ENCODE measurements around the gene ACOT2. TPM values are rescaled to one million over a fixed set of nuclear protein-coding genes. Genes with fewer than 3 reads are reported as not detected.
"Not testable (repeated sequence)": the region's sequence is repeated elsewhere in the genome, so short reads cannot be mapped to it uniquely, and the experiment has no call there.

Gene ACOT2, protein sequence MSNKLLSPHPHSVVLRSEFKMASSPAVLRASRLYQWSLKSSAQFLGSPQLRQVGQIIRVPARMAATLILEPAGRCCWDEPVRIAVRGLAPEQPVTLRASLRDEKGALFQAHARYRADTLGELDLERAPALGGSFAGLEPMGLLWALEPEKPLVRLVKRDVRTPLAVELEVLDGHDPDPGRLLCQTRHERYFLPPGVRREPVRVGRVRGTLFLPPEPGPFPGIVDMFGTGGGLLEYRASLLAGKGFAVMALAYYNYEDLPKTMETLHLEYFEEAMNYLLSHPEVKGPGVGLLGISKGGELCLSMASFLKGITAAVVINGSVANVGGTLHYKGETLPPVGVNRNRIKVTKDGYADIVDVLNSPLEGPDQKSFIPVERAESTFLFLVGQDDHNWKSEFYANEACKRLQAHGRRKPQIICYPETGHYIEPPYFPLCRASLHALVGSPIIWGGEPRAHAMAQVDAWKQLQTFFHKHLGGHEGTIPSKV
- total RNA-seq, result 52.9 TPM
- long read RNA-seq, transcript ACOT2-201 (3 exons, 1,774 nt), result major isoform, 85 of 111 reads
- long read RNA-seq, partial matches to known transcripts, result 8 of 111 reads
- long read RNA-seq, other reads (novel, unspliced or antisense), result 18 of 111 reads

GRCh38 chr14:73569185-73569958 lies at the start of gene ACOT2:
Gene ACOT2, plus strand, starts transcription at chr14:73569213. Its CDS starts 28 bp downstream, at chr14:73569241.
- DNase-seq (peak; percentile 88), ATAC-seq (peak; percentile 85 to 90)
- H3K9me3 ChIP-seq; intact Hi-C loops (cut with DNase I); H3K27me3 ChIP-seq (ENCODE audit: low read depth); H3K36me3 ChIP-seq: not testable (repeated sequence)
- Histone ChIP-seq H3K27ac (peak within 1 kb of the TSS; percentile 94), H3K4me1 (peaks cover 36% of the 10 kb centered on the region), H3K4me3 (peak within 1 kb of the TSS; percentile 73)

DNA sequence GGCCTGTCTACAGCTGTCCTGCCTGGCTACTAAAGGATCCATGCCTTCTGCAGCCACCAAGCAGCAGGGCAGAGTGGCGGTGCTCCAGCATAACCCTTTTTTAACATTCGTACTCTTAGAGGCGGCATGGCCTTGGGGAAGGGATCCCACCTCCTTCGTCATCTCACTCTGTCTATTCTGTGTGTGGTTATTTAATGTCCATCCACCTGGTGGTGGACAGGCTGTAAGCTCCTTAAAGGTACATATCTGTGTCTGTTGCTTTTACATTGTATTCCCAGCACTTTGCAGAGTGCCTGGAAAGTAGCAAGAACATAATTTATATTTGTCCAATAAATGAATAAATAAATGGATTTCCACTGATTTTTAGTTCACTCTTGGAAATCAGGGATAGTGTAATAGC lies 47.8 kb upstream of the ACOT2 start:
- Histone ChIP-seq H3K36me3 (no peaks in the 10 kb centered on the region), H3K9me3 (no peaks in the 10 kb centered on the region), H3K4me3 (no peak overlapping the region), H3K4me1 (peaks cover 6% of the 10 kb centered on the region), H3K27ac (no peak overlapping the region), H3K27me3 (ENCODE audit: low read depth) (no peaks in the 10 kb centered on the region)
- DNase-seq, result no peak
- TF ChIP-seq, protein P1, sequence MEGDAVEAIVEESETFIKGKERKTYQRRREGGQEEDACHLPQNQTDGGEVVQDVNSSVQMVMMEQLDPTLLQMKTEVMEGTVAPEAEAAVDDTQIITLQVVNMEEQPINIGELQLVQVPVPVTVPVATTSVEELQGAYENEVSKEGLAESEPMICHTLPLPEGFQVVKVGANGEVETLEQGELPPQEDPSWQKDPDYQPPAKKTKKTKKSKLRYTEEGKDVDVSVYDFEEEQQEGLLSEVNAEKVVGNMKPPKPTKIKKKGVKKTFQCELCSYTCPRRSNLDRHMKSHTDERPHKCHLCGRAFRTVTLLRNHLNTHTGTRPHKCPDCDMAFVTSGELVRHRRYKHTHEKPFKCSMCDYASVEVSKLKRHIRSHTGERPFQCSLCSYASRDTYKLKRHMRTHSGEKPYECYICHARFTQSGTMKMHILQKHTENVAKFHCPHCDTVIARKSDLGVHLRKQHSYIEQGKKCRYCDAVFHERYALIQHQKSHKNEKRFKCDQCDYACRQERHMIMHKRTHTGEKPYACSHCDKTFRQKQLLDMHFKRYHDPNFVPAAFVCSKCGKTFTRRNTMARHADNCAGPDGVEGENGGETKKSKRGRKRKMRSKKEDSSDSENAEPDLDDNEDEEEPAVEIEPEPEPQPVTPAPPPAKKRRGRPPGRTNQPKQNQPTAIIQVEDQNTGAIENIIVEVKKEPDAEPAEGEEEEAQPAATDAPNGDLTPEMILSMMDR (IDR thresholded peaks at IDR 0.05), result no peak
- intact Hi-C loops (cut with DNase I), result no loop called here
- no peak for ATAC-seq

DNA sequence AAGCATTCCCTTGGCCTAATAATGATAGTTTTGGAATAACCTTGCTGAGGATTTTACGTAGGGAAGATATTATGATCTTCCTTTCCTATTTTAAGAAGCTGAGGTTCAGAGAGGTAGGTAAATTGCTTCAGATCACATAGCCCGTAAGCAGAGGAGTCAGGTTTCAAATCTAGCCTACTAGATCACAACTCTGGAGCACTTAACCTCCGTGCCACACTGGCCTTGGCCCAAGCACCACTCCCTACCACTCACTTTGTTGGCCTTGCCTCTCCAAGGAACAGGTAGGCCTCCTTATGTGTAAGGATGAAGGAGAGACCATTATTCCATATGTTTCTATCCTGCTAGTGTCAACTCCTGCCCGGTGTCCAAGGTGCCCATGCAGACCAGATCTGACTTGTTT lies 44.5 kb upstream of the ACOT2 start:
- Histone ChIP-seq H3K4me3 (no peak overlapping the region), H3K9me3 (no peaks in the 10 kb centered on the region), H3K36me3 (no peaks in the 10 kb centered on the region), H3K27me3 (ENCODE audit: low read depth) (no peaks in the 10 kb centered on the region), H3K27ac (no peak overlapping the region), H3K4me1 (peaks cover 6% of the 10 kb centered on the region)
- ATAC-seq (peak; percentile 87), DNase-seq (peak; percentile 77)
- TF ChIP-seq, protein P1 (IDR thresholded peaks at IDR 0.05), result no peak
- intact Hi-C loops (cut with DNase I), result no loop called here

DNA sequence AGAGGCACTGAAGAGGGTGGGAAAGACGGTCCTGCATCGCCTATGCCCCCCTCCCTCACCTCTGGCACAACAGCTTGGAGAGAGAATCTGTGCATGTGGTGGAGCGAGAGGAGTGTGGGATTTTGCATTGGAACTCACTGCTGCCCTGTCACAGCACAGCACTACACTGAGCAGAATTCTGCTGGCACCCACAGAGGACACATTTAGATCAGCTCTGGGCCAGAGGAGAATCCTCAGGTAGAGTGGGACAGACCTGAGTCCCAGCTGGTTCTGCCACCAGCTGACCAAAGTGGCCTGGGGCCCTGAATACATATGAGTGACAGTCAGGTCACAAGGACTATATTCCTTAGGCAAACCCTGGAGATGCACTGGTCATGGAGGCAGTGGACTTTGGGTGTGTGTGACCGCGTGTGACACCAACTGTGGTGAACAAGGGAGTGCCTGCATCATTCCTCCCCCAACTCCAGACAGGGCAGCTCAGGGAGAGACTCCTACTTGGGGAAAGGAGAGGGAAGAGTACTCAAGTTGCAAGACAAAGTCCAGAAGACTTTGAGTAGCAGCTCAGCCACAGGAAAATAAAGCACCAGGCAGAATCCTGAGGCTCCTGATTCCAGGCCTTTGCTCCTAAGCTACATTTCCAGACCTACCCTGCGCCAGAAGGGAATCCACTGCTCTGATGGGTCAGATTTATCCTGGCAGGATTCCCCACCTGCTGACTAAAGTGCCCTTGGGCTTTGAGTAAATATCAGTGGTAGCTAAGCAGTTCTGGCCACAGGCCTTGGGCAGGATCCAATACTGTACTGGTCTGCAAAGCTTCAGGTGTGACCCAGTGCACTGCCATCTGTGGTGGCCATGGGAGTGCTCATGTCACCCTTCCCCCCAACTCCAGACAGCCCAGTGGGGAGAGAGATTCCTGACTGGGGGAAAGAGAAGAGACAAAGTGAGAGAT lies 42.7 kb upstream of the ACOT2 start:
- intact Hi-C loops (cut with DNase I), result no loop called here
- H3K4me1 ChIP-seq, result peaks cover 6% of the 10 kb centered on the region
- DNase-seq (peak; percentile 70), ATAC-seq (peak; percentile 87 to 88)
- no peaks in the 10 kb centered on the region for H3K27me3 ChIP-seq (ENCODE audit: low read depth)
- peak overlapping the region; percentile 14 for H3K27ac ChIP-seq
- no peak overlapping the region for H3K4me3 ChIP-seq
- H3K36me3 ChIP-seq, result no peaks in the 10 kb centered on the region
- TF ChIP-seq, protein P1 (IDR thresholded peaks at IDR 0.05), result no peak
- no peaks in the 10 kb centered on the region for H3K9me3 ChIP-seq

DNA sequence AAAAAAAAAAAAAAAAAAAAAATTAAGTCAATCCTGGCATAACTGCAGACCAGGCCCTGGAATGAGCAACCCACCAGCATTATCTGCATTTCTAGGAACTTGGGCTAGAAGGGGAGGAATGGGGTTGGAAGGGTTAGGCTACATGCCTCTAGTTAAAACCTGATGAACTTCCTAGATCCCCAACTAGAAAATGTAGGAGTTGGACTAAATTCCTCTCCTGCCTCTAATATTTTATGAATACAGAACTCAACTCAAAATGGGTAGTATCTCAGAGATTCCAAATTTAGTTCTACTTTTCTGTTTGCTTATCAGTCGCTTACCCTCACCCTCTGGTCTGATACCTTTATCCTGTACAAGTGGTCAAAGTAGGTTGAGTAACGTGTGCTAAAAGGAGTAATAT lies 39.7 kb upstream of the ACOT2 start:
- H3K27ac ChIP-seq; DNase-seq; H3K9me3 ChIP-seq; ATAC-seq; H3K4me3 ChIP-seq; H3K36me3 ChIP-seq; H3K27me3 ChIP-seq (ENCODE audit: low read depth); intact Hi-C loops (cut with DNase I); H3K4me1 ChIP-seq: not testable (repeated sequence)

- H3K27me3 ChIP-seq (ENCODE audit: low read depth); H3K27ac ChIP-seq; H3K9me3 ChIP-seq; DNase-seq; H3K4me3 ChIP-seq; ATAC-seq; H3K4me1 ChIP-seq; intact Hi-C loops (cut with DNase I); H3K36me3 ChIP-seq: not testable (repeated sequence)
Observed at GRCh38 chr14:73531971-73532370, 37.0 kb upstream of the ACOT2 start.

DNA sequence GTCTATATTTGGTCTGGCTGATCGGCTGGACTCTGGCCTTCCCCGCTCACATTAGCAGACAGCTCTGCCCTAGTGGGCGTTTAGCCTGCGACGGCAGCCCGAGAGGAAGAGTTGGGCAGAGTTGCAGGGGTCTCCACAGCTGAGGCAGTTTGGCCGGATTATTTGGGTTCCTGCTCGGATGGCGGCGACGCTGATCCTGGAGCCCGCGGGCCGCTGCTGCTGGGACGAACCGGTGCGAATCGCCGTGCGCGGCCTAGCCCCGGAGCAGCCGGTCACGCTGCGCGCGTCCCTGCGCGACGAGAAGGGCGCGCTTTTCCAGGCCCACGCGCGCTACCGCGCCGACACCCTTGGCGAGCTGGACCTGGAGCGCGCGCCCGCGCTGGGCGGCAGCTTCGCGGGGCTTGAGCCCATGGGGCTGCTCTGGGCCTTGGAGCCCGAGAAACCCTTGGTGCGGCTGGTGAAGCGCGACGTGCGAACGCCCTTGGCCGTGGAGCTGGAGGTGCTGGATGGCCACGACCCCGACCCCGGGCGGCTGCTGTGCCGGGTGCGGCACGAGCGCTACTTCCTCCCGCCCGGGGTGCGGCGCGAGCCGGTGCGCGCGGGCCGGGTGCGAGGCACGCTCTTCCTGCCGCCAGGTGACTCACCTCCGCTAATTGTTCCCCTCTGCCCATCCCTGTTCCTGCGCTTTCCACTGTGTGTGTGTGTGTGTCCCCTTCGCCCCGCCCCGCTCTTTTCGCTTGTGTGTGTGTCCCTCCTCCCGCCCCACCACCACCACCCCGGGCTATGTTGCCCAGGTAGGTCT lies 31.6 kb upstream of the ACOT2 start:
- DNase-seq (peak; percentile 88), ATAC-seq (peak; percentile 89 to 91)
- intact Hi-C loops (cut with DNase I); H3K36me3 ChIP-seq; H3K9me3 ChIP-seq; H3K27me3 ChIP-seq (ENCODE audit: low read depth): not testable (repeated sequence)
- peak overlapping the region; percentile 93 for H3K27ac ChIP-seq
- peak overlapping the region; percentile 60 for H3K4me3 ChIP-seq
- H3K4me1 ChIP-seq, result peaks cover 14% of the 10 kb centered on the region
